ENCODE results near the gene COLGALT1. TPM values are rescaled to one million over a fixed set of nuclear protein-coding genes. Genes with fewer than 3 reads are reported as not detected.
"Not testable (repeated sequence)": the region's sequence is repeated elsewhere in the genome, so short reads cannot be mapped to it uniquely, and the experiment has no call there.

Gene COLGALT1
- total RNA-seq, 3 donors from 2014 or later (not counting 1 experiment from before 2014, with no cell fraction given), result 39.0 to 55.4 (median 43.7) TPM

GRCh38 chr19:17517898-17518297 lies 37.6 kb upstream of the COLGALT1 start:
- intact Hi-C loops (cut with micrococcal nuclease), result no loop called here
- no peak overlapping the region for H3K4me3 Mint-ChIP-seq
- peak overlapping the region in 1 of 2 donors; percentile 8 for H3K27ac Mint-ChIP-seq
- H3K9me3 Mint-ChIP-seq, result no peaks in the 10 kb centered on the region
- Histone ChIP-seq H3K9me3 (ENCODE audit: control insufficient read depth, insufficient read depth, low read length) (peaks cover 6% of the 10 kb centered on the region), H3K36me3 (ENCODE audit: control insufficient read depth, insufficient read depth, low read length) (peaks cover 20% of the 10 kb centered on the region), H3K4me3 (ENCODE audit: low read length) (no peak overlapping the region), H3K27me3 (ENCODE audit: control insufficient read depth, insufficient read depth, low read length) (no peaks in the 10 kb centered on the region), H3K4me1 (ENCODE audit: control insufficient read depth, insufficient read depth, low read length) (peaks cover 16% of the 10 kb centered on the region), H3K27ac (ENCODE audit: low read length) (no peak overlapping the region)
- H3K36me3 Mint-ChIP-seq, result no peaks in the 10 kb centered on the region
- TF ChIP-seq CTCF (IDR thresholded peaks at IDR 0.05), result no peak
- no CpG with 5 or more reads among the region's 1 CpG for WGBS (ENCODE audit: insufficient coverage)
- DNase-seq, result no peak
- peaks cover 8 to 14% of the 10 kb centered on the region in 2 donors for H3K4me1 Mint-ChIP-seq
- no peak for ATAC-seq
- no peaks in the 10 kb centered on the region for H3K27me3 Mint-ChIP-seq (ENCODE audit: low read depth in 2 of 2)

DNA sequence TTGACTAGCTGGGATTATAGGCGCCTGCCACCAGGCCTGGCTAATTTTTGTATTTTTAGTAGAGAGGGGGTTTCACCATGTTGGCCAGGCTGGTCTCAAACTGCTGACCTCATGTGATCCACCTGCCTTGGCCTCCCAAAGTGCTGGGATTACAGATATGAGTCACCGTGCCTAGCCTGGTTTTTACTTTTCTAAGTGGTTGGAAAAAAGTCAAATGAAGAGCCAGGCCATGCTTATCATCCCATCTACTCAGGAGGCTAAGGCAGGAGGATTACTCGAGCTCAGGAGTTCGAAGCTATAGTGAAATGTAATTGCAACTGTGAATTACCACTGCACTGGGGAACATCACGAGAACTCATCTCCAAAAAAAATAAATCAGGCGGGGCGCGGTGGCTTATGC lies 36.8 kb upstream of the COLGALT1 start:
- 94% methylated on average over 4 of the region's 8 CpGs for WGBS (ENCODE audit: insufficient coverage)
- H3K36me3 ChIP-seq (ENCODE audit: control insufficient read depth, insufficient read depth, low read length), result peaks cover 20% of the 10 kb centered on the region
- H3K4me1 ChIP-seq (ENCODE audit: control insufficient read depth, insufficient read depth, low read length), result peaks cover 17% of the 10 kb centered on the region
- H3K27ac Mint-ChIP-seq; H3K9me3 ChIP-seq (ENCODE audit: control insufficient read depth, insufficient read depth, low read length); ATAC-seq; DNase-seq; H3K4me3 Mint-ChIP-seq; H3K4me3 ChIP-seq (ENCODE audit: low read length); intact Hi-C loops (cut with micrococcal nuclease); H3K27me3 Mint-ChIP-seq (ENCODE audit: low read depth in 2 of 2); H3K9me3 Mint-ChIP-seq; H3K36me3 Mint-ChIP-seq; H3K27ac ChIP-seq (ENCODE audit: low read length); H3K27me3 ChIP-seq (ENCODE audit: control insufficient read depth, insufficient read depth, low read length): not testable (repeated sequence)
- peaks cover 14 to 19% of the 10 kb centered on the region in 2 donors for H3K4me1 Mint-ChIP-seq

DNA sequence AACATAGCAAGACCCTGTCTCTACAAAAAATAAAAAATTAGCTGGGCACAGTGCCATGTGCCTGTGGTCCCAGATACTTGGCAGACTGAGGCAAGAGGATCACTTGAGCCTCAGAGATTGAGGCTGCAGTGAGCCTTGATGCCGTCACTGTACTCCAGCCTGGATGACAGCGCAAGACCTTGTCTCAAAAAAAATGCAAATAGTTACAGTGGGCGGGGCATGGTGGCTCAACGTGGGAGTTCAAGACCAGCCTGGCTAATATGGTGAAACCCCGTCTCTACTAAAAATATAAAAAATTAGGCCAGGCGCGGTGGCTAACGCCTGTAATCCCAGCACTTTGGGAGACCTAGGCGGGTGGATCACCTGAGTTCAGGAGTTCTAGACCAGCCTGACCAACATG lies 35.5 kb upstream of the COLGALT1 start:
- H3K4me1 ChIP-seq (ENCODE audit: control insufficient read depth, insufficient read depth, low read length), result peaks cover 30% of the 10 kb centered on the region
- no peaks in the 10 kb centered on the region for H3K27me3 ChIP-seq (ENCODE audit: control insufficient read depth, insufficient read depth, low read length)
- no peak for TF ChIP-seq CTCF (IDR thresholded peaks at IDR 0.05)
- ATAC-seq (no peak), DNase-seq (no peak)
- H3K36me3 ChIP-seq (ENCODE audit: control insufficient read depth, insufficient read depth, low read length), result peaks cover 20% of the 10 kb centered on the region
- H3K27ac ChIP-seq (ENCODE audit: low read length), result no peak overlapping the region
- WGBS (ENCODE audit: insufficient coverage), result 85% methylated on average over 9 of the region's 9 CpGs
- peaks cover 6% of the 10 kb centered on the region for H3K9me3 ChIP-seq (ENCODE audit: control insufficient read depth, insufficient read depth, low read length)
- no peak overlapping the region for H3K27ac Mint-ChIP-seq
- H3K36me3 Mint-ChIP-seq, result no peaks in the 10 kb centered on the region
- H3K4me3 ChIP-seq (ENCODE audit: low read length), result no peak overlapping the region
- no peaks in the 10 kb centered on the region for H3K27me3 Mint-ChIP-seq (ENCODE audit: low read depth in 2 of 2)
- intact Hi-C loops (cut with micrococcal nuclease), result no loop called here
- H3K4me1 Mint-ChIP-seq, result peaks cover 22 to 25% of the 10 kb centered on the region in 2 donors
- H3K4me3 Mint-ChIP-seq, result no peak overlapping the region
- H3K9me3 Mint-ChIP-seq, result no peaks in the 10 kb centered on the region

- Histone ChIP-seq H3K36me3 (ENCODE audit: control insufficient read depth, insufficient read depth, low read length) (peaks cover 18% of the 10 kb centered on the region), H3K9me3 (ENCODE audit: control insufficient read depth, insufficient read depth, low read length) (peaks cover 6% of the 10 kb centered on the region), H3K4me1 (ENCODE audit: control insufficient read depth, insufficient read depth, low read length) (peaks cover 31% of the 10 kb centered on the region), H3K4me3 (ENCODE audit: low read length) (no peak overlapping the region), H3K27ac (ENCODE audit: low read length) (no peak overlapping the region), H3K27me3 (ENCODE audit: control insufficient read depth, insufficient read depth, low read length) (no peaks in the 10 kb centered on the region)
- Mint-ChIP-seq H3K4me1 (peaks cover 22 to 25% of the 10 kb centered on the region in 2 donors), H3K36me3 (no peaks in the 10 kb centered on the region), H3K27ac (no peak overlapping the region), H3K4me3 (no peak overlapping the region), H3K27me3 (ENCODE audit: low read depth in 2 of 2) (no peaks in the 10 kb centered on the region), H3K9me3 (no peaks in the 10 kb centered on the region)
- ATAC-seq (no peak), DNase-seq (no peak)
- 98% methylated on average over 25 of the region's 25 CpGs for WGBS (ENCODE audit: insufficient coverage)
- intact Hi-C loops (cut with micrococcal nuclease), result no loop called here
- no peak for TF ChIP-seq CTCF (IDR thresholded peaks at IDR 0.05)
Observed at GRCh38 chr19:17520865-17521264, 34.6 kb upstream of the COLGALT1 start.
